Measurements from ENCODE around the gene AFF1.

- TF ChIP-seq POLR2A (IDR thresholded peaks at IDR 0.05) (no peak), EP300 (IDR thresholded peaks at IDR 0.05) (no peak)
- TF ChIP-seq, protein P1, sequence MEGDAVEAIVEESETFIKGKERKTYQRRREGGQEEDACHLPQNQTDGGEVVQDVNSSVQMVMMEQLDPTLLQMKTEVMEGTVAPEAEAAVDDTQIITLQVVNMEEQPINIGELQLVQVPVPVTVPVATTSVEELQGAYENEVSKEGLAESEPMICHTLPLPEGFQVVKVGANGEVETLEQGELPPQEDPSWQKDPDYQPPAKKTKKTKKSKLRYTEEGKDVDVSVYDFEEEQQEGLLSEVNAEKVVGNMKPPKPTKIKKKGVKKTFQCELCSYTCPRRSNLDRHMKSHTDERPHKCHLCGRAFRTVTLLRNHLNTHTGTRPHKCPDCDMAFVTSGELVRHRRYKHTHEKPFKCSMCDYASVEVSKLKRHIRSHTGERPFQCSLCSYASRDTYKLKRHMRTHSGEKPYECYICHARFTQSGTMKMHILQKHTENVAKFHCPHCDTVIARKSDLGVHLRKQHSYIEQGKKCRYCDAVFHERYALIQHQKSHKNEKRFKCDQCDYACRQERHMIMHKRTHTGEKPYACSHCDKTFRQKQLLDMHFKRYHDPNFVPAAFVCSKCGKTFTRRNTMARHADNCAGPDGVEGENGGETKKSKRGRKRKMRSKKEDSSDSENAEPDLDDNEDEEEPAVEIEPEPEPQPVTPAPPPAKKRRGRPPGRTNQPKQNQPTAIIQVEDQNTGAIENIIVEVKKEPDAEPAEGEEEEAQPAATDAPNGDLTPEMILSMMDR (IDR thresholded peaks at IDR 0.05), result no peak
Measured at GRCh38 chr4:87112063-87112462, 177.3 kb downstream of the AFF1 start.

All from gastroesophageal sphincter (tissue), 3 donors.